ENCODE results near the gene TMEM87B. TPM values are rescaled to one million over a fixed set of nuclear protein-coding genes. Genes with fewer than 3 reads are reported as not detected.
"Not testable (repeated sequence)": the region's sequence is repeated elsewhere in the genome, so short reads cannot be mapped to it uniquely, and the experiment has no call there.

The TMEM87B gene
- total RNA-seq, 4 donors from 2014 or later, result 20.8 to 31.4 (median 26.5) TPM

GRCh38 chr2:112061299-112061698 lies 6.2 kb downstream of the TMEM87B start:
- Histone ChIP-seq H3K4me1 (peaks cover 21% of the 10 kb centered on the region), H3K27me3 (no peaks in the 10 kb centered on the region), H3K36me3 (peaks cover 51% of the 10 kb centered on the region), H3K27ac (no peak overlapping the region), H3K4me3 (no peak overlapping the region), H3K9me3 (no peaks in the 10 kb centered on the region)
- TF ChIP-seq EP300 (IDR thresholded peaks at IDR 0.05), result no peak
- no peak for TF ChIP-seq CTCF (IDR thresholded peaks at IDR 0.05)
- TF ChIP-seq POLR2A (IDR thresholded peaks at IDR 0.05), result no peak
- 93% methylated on average over 1 of the region's 1 CpG for WGBS
- DNase-seq (ENCODE audit: low spot score in 2 of 2), result no peak

- H3K27me3 ChIP-seq, result no peaks in the 10 kb centered on the region
- no peaks in the 10 kb centered on the region for H3K9me3 ChIP-seq
- H3K4me1 ChIP-seq, result peaks cover 16% of the 10 kb centered on the region
- TF ChIP-seq POLR2AphosphoS5 (IDR thresholded peaks at IDR 0.05) (no peak), POLR2A (IDR thresholded peaks at IDR 0.05) (no peak), CTCF (IDR thresholded peaks at IDR 0.05) (no peak), EP300 (IDR thresholded peaks at IDR 0.05) (no peak)
- DNase-seq (ENCODE audit: low spot score in 2 of 2), result no peak
- no peak overlapping the region for H3K4me3 ChIP-seq
- H3K36me3 ChIP-seq, result peaks cover 56% of the 10 kb centered on the region
- H3K27ac ChIP-seq, result no peak overlapping the region
- 90% methylated on average over 2 of the region's 2 CpGs for WGBS
Measured at GRCh38 chr2:112061840-112062239, 6.8 kb downstream of the TMEM87B start.

GRCh38 chr2:112062894-112063293 lies 7.8 kb downstream of the TMEM87B start:
- Histone ChIP-seq H3K27me3 (no peaks in the 10 kb centered on the region), H3K36me3 (peaks cover 66% of the 10 kb centered on the region), H3K4me3 (no peak overlapping the region), H3K9me3 (no peaks in the 10 kb centered on the region), H3K27ac (no peak overlapping the region), H3K4me1 (peaks cover 5% of the 10 kb centered on the region)
- DNase-seq (ENCODE audit: low spot score in 2 of 2), result no peak
- 100% methylated on average over 1 of the region's 1 CpG for WGBS
- TF ChIP-seq CTCF (IDR thresholded peaks at IDR 0.05) (no peak), EP300 (IDR thresholded peaks at IDR 0.05) (no peak), POLR2A (IDR thresholded peaks at IDR 0.05) (no peak), POLR2AphosphoS5 (IDR thresholded peaks at IDR 0.05) (no peak)

GRCh38 chr2:112065486-112065885 lies 10.4 kb downstream of the TMEM87B start:
- 73% methylated on average over 5 of the region's 5 CpGs for WGBS
- H3K9me3 ChIP-seq, result no peaks in the 10 kb centered on the region
- H3K36me3 ChIP-seq, result peaks cover 85% of the 10 kb centered on the region
- no peak overlapping the region for H3K4me3 ChIP-seq
- no peak overlapping the region for H3K27ac ChIP-seq
- no peak for DNase-seq (ENCODE audit: low spot score in 2 of 2)
- no peaks in the 10 kb centered on the region for H3K4me1 ChIP-seq
- no peaks in the 10 kb centered on the region for H3K27me3 ChIP-seq
- TF ChIP-seq POLR2AphosphoS5 (IDR thresholded peaks at IDR 0.05) (no peak), EP300 (IDR thresholded peaks at IDR 0.05) (no peak), POLR2A (IDR thresholded peaks at IDR 0.05) (no peak), CTCF (IDR thresholded peaks at IDR 0.05) (no peak)

GRCh38 chr2:112065966-112066365 lies 10.9 kb downstream of the TMEM87B start:
- WGBS, result 81% methylated on average over 1 of the region's 1 CpG

GRCh38 chr2:112069794-112070193 lies 14.7 kb downstream of the TMEM87B start:
- DNase-seq (ENCODE audit: low spot score in 2 of 2); H3K4me1 ChIP-seq; H3K9me3 ChIP-seq; H3K27ac ChIP-seq; H3K27me3 ChIP-seq; H3K4me3 ChIP-seq: not testable (repeated sequence)
- peaks cover 82% of the 10 kb centered on the region for H3K36me3 ChIP-seq

More at GRCh38 chr2:112065966-112066365, 10.9 kb downstream of the TMEM87B start:
- TF ChIP-seq POLR2AphosphoS5 (IDR thresholded peaks at IDR 0.05) (no peak), POLR2A (IDR thresholded peaks at IDR 0.05) (no peak), CTCF (IDR thresholded peaks at IDR 0.05) (no peak), EP300 (IDR thresholded peaks at IDR 0.05) (no peak)
- Histone ChIP-seq H3K9me3 (no peaks in the 10 kb centered on the region), H3K36me3 (peaks cover 88% of the 10 kb centered on the region), H3K27me3 (no peaks in the 10 kb centered on the region), H3K27ac (no peak overlapping the region), H3K4me3 (no peak overlapping the region), H3K4me1 (no peaks in the 10 kb centered on the region)
- DNase-seq (ENCODE audit: low spot score in 2 of 2), result no peak

Measured in suprapubic skin (tissue), 4 donors.